MM.1S (cell line): ENCODE data around the gene CD48.
"Not testable (repeated sequence)": the region's sequence is repeated elsewhere in the genome, so short reads cannot be mapped to it uniquely, and the experiment has no call there.

ENCODE experiments used
- DNase-seq: peaks from one replicate; pipeline ENCODE4 v3.0.0-alpha.2; 2015
- H2AFZ ChIP-seq: fragments of 300-600 bp; sonication (generic); 2 replicates; pipeline ENCODE4 v1.6.0; 2016; ENCODE audit warnings: antibody characterized with exemption, low read length
- H3F3A ChIP-seq: fragments of 300-600 bp; sonication (generic); 2 replicates; pipeline ENCODE4 v1.6.1; 2016; ENCODE audit warnings: mild to moderate bottlenecking, antibody characterized with exemption, low read length, moderate library complexity, mixed read lengths; ENCODE audit not compliant: insufficient read depth
- H3K27ac ChIP-seq: fragments of 300-600 bp; sonication (generic); 2 replicates; pipeline ENCODE4 v1.5.1; 2016; ENCODE audit warnings: mild to moderate bottlenecking, low read length
- H3K27me3 ChIP-seq: fragments of 300-600 bp; sonication (generic); replicated peaks from 2 replicates; pipeline ENCODE4 v1.6.0; 2016; ENCODE audit warnings: low read length; ENCODE audit not compliant: insufficient read depth
- H3K36me3 ChIP-seq: fragments of 300-600 bp; sonication (generic); replicated peaks from 2 replicates; pipeline ENCODE4 v1.6.1; 2016; ENCODE audit warnings: mild to moderate bottlenecking, low read length, mixed read lengths; ENCODE audit not compliant: insufficient read depth
- H3K4me1 ChIP-seq: fragments of 300-600 bp; sonication (generic); 2 replicates; pipeline ENCODE4 v1.6.1; 2016; ENCODE audit warnings: low read length, mixed read lengths
- H3K4me2 ChIP-seq: fragments of 300-600 bp; sonication (generic); 2 replicates; pipeline ENCODE4 v1.6.0; 2016; ENCODE audit warnings: low read depth, low read length
- H3K4me3 ChIP-seq: fragments of 300-600 bp; sonication (generic); 2 replicates; pipeline ENCODE4 v1.5.1; 2016; ENCODE audit warnings: low read length, mixed read lengths
- H3K79me2 ChIP-seq: fragments of 300-600 bp; sonication (generic); 2 replicates; pipeline ENCODE4 v1.6.1; 2016; ENCODE audit warnings: mixed run types, low read length, mixed read lengths
- H3K9ac ChIP-seq: fragments of 300-600 bp; sonication (generic); 2 replicates; pipeline ENCODE4 v1.6.1; 2016; ENCODE audit warnings: low read length, mixed read lengths
- H3K9me2 ChIP-seq: fragments of 300-600 bp; sonication (generic); replicated peaks from 2 replicates; pipeline ENCODE4 v1.6.1; 2016; ENCODE audit warnings: mild to moderate bottlenecking, low read length, mixed read lengths; ENCODE audit not compliant: insufficient read depth
- H3K9me3 ChIP-seq: fragments of 300-600 bp; sonication (generic); replicated peaks from 2 replicates; pipeline ENCODE4 v1.6.1; 2016; ENCODE audit warnings: mild to moderate bottlenecking, low read length, mixed read lengths; ENCODE audit not compliant: insufficient read depth
- H4K20me1 ChIP-seq: fragments of 300-600 bp; sonication (generic); 2 replicates; pipeline ENCODE4 v1.6.1; 2016; ENCODE audit warnings: mild to moderate bottlenecking, low read length, moderate library complexity, mixed read lengths; ENCODE audit not compliant: insufficient read depth
- CTCF ChIP-seq: fragments of 300-600 bp; sonication (generic); IDR thresholded peaks from 2 replicates; pipeline ENCODE4 v1.5.1; 2016; ENCODE audit warnings: antibody characterized with exemption, low read length, mixed read lengths
- EZH2 ChIP-seq: fragments of 300-600 bp; sonication (generic); optimal IDR thresholded peaks from 2 replicates; pipeline ENCODE3; 2017; ENCODE audit warnings: low read depth, mild to moderate bottlenecking, antibody characterized with exemption, low read length, mixed read lengths
- EZH2phosphoT487 ChIP-seq: fragments of 300-600 bp; sonication (generic); IDR thresholded peaks from 2 replicates; pipeline ENCODE4 v1.6.1; 2018; ENCODE audit warnings: antibody characterized with exemption, low read length

Gene CD48

GRCh38 chr1:160702100-160702499, 9.5 kb downstream of the CD48 start:
- Histone ChIP-seq H3K27me3 (no peaks in the 10 kb centered on the region), H3K4me3 (no peak overlapping the region), H4K20me1 (peaks cover 69% of the 10 kb centered on the region), H3K4me1 (peaks cover 27% of the 10 kb centered on the region), H3K9me2 (no peaks in the 10 kb centered on the region), H3K9me3 (no peaks in the 10 kb centered on the region), H3F3A (peaks cover 7% of the 10 kb centered on the region), H3K79me2 (peaks cover 98% of the 10 kb centered on the region), H2AFZ (no peak overlapping the region), H3K9ac (no peak overlapping the region), H3K36me3 (peaks cover 27% of the 10 kb centered on the region), H3K27ac (no peak overlapping the region), H3K4me2 (no peak overlapping the region)
- DNase-seq = peak; percentile 3
- TF ChIP-seq EZH2 = no peak
- TF ChIP-seq EZH2phosphoT487 = no peak
- TF ChIP-seq CTCF = no peak

GRCh38 chr1:160692390-160692789, 19.2 kb downstream of the CD48 start:
- H3K4me3 ChIP-seq, H3F3A ChIP-seq, H3K9me2 ChIP-seq, H3K27ac ChIP-seq, H3K4me2 ChIP-seq, H3K9ac ChIP-seq, H3K9me3 ChIP-seq, H3K4me1 ChIP-seq, H2AFZ ChIP-seq, H3K27me3 ChIP-seq, H3K36me3 ChIP-seq: not testable (repeated sequence)
- peak; percentile 3 for DNase-seq
- H4K20me1 ChIP-seq = peaks cover 27% of the 10 kb centered on the region
- peak; percentile 32 for TF ChIP-seq CTCF
- peaks cover 90% of the 10 kb centered on the region for H3K79me2 ChIP-seq

- Histone ChIP-seq H3K79me2 (peaks cover 98% of the 10 kb centered on the region), H3K4me2 (peak overlapping the region; percentile 31), H3K36me3 (peaks cover 28% of the 10 kb centered on the region), H3F3A (peaks cover 59% of the 10 kb centered on the region), H3K9me2 (no peaks in the 10 kb centered on the region), H3K27me3 (no peaks in the 10 kb centered on the region), H3K27ac (peak overlapping the region; percentile 35; the same call in 1 of the 2 replicates), H3K4me3 (no peak overlapping the region), H4K20me1 (peaks cover 48% of the 10 kb centered on the region), H3K9ac (no peak overlapping the region), H2AFZ (no peak overlapping the region), H3K4me1 (peaks cover 61% of the 10 kb centered on the region), H3K9me3 (no peaks in the 10 kb centered on the region)
- TF ChIP-seq CTCF = no peak
- no peak for TF ChIP-seq EZH2phosphoT487
- no peak for TF ChIP-seq EZH2
- DNase-seq = peak; percentile 53
Measured at GRCh38 chr1:160685266-160685665, 26.4 kb downstream of the CD48 start.
